Loucy (cell line): ENCODE data around the gene PPP1R12B.
"Not testable (repeated sequence)": the region's sequence is repeated elsewhere in the genome, so short reads cannot be mapped to it uniquely, and the experiment has no call there.

Experiments
- H2AFZ ChIP-seq: fragments of 200-600 bp; sonication (generic); 2 replicates; pipeline ENCODE4 v1.6.0; 2016; ENCODE audit warnings: antibody characterized with exemption, mild to moderate bottlenecking, low read length, moderate library complexity
- H3F3A ChIP-seq: fragments of 200-600 bp; 2 replicates; pipeline ENCODE4 v1.6.0; 2016; ENCODE audit warnings: antibody characterized with exemption, low read depth, mild to moderate bottlenecking
- H3K27me3 ChIP-seq: fragments of 200-600 bp; sonication (generic); 2 replicates; pipeline ENCODE4 v1.6.1; 2014; ENCODE audit warnings: low read length, mild to moderate bottlenecking; ENCODE audit not compliant: insufficient read depth, poor library complexity, severe bottlenecking
- H3K36me3 ChIP-seq: fragments of 200-600 bp; sonication (generic); 2 replicates; pipeline ENCODE4 v1.6.1; 2016; ENCODE audit warnings: low read length; ENCODE audit not compliant: insufficient read depth
- H3K4me1 ChIP-seq: fragments of 200-600 bp; sonication (generic); 2 replicates; pipeline ENCODE4 v1.5.1; 2014; ENCODE audit warnings: low read length, mild to moderate bottlenecking; ENCODE audit not compliant: insufficient read depth, poor library complexity, severe bottlenecking
- H3K4me2 ChIP-seq: fragments of 200-600 bp; sonication (generic); 2 replicates; pipeline ENCODE4 v1.6.0; 2014; ENCODE audit warnings: antibody characterized with exemption, low read length, low read depth, mild to moderate bottlenecking; ENCODE audit not compliant: poor library complexity, severe bottlenecking
- H3K4me3 ChIP-seq: fragments of 200-600 bp; sonication (generic); 2 replicates; pipeline ENCODE4 v1.5.1; 2014; ENCODE audit warnings: low read length, mild to moderate bottlenecking, mixed read lengths; ENCODE audit not compliant: poor library complexity, severe bottlenecking
- H3K79me2 ChIP-seq: fragments of 200-600 bp; sonication (generic); 2 replicates; pipeline ENCODE4 v1.6.1; 2014; ENCODE audit warnings: low read length; ENCODE audit not compliant: insufficient read depth
- H3K9ac ChIP-seq: fragments of 200-600 bp; sonication (generic); 2 replicates; pipeline ENCODE4 v1.6.0; 2014; ENCODE audit warnings: mild to moderate bottlenecking, low read depth, low read length, moderate library complexity; ENCODE audit not compliant: poor library complexity, severe bottlenecking
- H3K9me2 ChIP-seq: fragments of 200-600 bp; sonication (generic); replicated peaks from 2 replicates; pipeline ENCODE4 v1.6.1; 2016; ENCODE audit warnings: low read depth, low read length, mixed read lengths
- H3K9me3 ChIP-seq: fragments of 200-600 bp; sonication (generic); 2 replicates; pipeline ENCODE4 v1.6.1; 2014; ENCODE audit warnings: mild to moderate bottlenecking, antibody characterized with exemption, low read length, low read depth; ENCODE audit not compliant: insufficient read depth
- H4K20me1 ChIP-seq: fragments of 200-600 bp; sonication (generic); 2 replicates; pipeline ENCODE4 v1.6.0; 2014; ENCODE audit warnings: antibody characterized with exemption, low read length, mild to moderate bottlenecking; ENCODE audit not compliant: insufficient read depth, poor library complexity, severe bottlenecking
- EZH2phosphoT487 ChIP-seq: fragments of 200-600 bp; IDR thresholded peaks from 2 replicates; pipeline ENCODE4 v1.6.1; 2018; ENCODE audit warnings: antibody characterized with exemption, mild to moderate bottlenecking, moderate library complexity, borderline replicate concordance
- TF ChIP-seq, protein P1 (sequence below): fragments of 200-600 bp; sonication (generic); conservative IDR thresholded peaks from 2 replicates; pipeline ENCODE4 v1.5.1; 2014; ENCODE audit warnings: mild to moderate bottlenecking, antibody characterized with exemption, low read length

The PPP1R12B gene

DNA sequence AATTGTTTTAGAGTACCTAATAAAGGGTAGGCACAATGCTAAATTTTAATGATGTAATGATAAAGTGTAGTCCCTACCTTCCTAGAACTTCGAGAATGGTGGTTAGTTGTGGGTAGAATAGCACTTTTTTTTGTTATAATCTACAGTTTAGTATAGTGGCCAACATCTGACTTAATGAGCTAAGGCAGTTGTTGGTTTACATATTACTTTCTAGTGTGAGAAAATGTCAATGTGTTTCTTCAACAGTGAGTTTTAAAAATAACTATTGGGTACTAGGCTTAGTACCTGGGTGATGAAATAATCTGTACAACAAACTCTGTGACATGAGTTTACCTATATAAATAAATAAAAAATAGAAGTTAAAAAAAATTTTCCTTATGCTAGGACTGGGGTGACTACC is 120.6 kb downstream of the PPP1R12B start:
- not testable (repeated sequence) for H3K4me2 ChIP-seq, H3K4me1 ChIP-seq, H3K9ac ChIP-seq

DNA sequence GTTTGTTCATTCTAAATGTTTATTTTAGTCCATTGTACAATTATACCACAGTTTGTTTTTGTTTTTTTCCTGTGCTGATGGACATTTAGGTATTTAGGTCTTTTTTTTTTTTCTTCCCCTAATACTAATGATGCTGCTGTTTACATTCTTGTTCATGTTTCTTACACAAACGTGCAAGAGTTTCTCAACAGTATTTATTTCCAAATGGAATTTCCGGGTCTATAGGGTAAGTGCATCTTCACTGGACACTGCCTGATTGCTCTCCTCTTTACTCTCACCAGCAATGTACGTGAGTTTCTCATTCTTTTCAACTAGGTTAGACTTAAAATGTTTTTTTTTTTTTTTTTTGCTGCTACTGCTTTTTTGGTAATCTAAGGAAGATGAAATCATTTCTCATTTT is 122.7 kb downstream of the PPP1R12B start:
- Histone ChIP-seq H3K4me3 (no peak overlapping the region), H3K4me1 (no peaks in the 10 kb centered on the region)
- TF ChIP-seq, protein P1, sequence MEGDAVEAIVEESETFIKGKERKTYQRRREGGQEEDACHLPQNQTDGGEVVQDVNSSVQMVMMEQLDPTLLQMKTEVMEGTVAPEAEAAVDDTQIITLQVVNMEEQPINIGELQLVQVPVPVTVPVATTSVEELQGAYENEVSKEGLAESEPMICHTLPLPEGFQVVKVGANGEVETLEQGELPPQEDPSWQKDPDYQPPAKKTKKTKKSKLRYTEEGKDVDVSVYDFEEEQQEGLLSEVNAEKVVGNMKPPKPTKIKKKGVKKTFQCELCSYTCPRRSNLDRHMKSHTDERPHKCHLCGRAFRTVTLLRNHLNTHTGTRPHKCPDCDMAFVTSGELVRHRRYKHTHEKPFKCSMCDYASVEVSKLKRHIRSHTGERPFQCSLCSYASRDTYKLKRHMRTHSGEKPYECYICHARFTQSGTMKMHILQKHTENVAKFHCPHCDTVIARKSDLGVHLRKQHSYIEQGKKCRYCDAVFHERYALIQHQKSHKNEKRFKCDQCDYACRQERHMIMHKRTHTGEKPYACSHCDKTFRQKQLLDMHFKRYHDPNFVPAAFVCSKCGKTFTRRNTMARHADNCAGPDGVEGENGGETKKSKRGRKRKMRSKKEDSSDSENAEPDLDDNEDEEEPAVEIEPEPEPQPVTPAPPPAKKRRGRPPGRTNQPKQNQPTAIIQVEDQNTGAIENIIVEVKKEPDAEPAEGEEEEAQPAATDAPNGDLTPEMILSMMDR, result no peak
- TF ChIP-seq EZH2phosphoT487, result no peak

More for the DNA sequence above, 120.6 kb downstream of the PPP1R12B start:
- not testable (repeated sequence) for H3F3A ChIP-seq, H3K79me2 ChIP-seq, H3K27me3 ChIP-seq, H3K9me2 ChIP-seq, H3K36me3 ChIP-seq, H3K9me3 ChIP-seq, H4K20me1 ChIP-seq, H3K4me3 ChIP-seq, H2AFZ ChIP-seq

DNA sequence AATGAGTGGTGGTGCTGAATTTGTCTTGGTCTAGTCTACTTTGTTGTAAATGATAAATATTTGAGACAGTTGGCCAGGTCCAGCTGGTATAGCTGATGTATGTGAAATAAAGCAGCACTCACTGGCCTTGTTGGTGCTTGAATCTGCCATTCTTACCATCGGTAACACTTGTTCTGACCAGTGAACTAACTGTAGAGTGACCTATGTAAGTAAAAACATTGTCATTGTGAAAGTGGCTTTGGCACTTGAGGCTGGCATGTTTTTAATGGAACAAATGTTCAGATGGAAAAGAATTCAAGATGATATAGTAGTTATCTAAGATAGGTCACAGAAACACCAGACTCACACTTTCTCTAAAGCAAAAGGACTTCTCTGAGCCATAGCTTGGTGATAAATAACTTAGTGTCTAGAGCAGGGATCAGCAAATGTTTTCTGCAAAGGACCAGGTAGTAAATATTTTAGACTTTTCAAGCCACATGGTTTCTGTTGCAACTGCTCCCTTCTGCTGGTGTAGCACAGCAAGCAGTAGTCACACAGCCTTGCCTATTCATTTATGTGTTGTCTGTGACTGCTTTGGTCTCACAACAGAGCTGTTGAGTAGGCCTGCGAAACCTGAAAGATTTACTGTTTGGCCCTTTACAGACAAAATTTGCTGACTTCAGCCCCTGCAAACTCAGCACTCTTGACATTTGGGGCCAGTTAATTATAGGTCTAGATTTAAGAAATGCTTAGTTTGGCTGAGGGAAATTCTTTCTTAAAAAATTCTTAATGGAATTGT is 124.0 kb downstream of the PPP1R12B start:
- H3K9ac ChIP-seq, H3K4me1 ChIP-seq, H3K4me2 ChIP-seq, H4K20me1 ChIP-seq, H3K79me2 ChIP-seq, H3K9me3 ChIP-seq, H3K27me3 ChIP-seq, H3K36me3 ChIP-seq, H3F3A ChIP-seq, H3K4me3 ChIP-seq, H3K9me2 ChIP-seq, H2AFZ ChIP-seq: not testable (repeated sequence)

More for the DNA sequence above, 122.7 kb downstream of the PPP1R12B start:
- no peak overlapping the region for H3K9ac ChIP-seq
- H4K20me1 ChIP-seq, result no peaks in the 10 kb centered on the region
- H3K4me2 ChIP-seq, result no peak overlapping the region
- H3K36me3 ChIP-seq, result no peaks in the 10 kb centered on the region
- no peaks in the 10 kb centered on the region for H3K9me2 ChIP-seq
- no peaks in the 10 kb centered on the region for H3K9me3 ChIP-seq
- no peaks in the 10 kb centered on the region for H3K27me3 ChIP-seq
- H3K79me2 ChIP-seq, result no peaks in the 10 kb centered on the region
- no peak overlapping the region for H2AFZ ChIP-seq
- no peaks in the 10 kb centered on the region for H3F3A ChIP-seq

DNA sequence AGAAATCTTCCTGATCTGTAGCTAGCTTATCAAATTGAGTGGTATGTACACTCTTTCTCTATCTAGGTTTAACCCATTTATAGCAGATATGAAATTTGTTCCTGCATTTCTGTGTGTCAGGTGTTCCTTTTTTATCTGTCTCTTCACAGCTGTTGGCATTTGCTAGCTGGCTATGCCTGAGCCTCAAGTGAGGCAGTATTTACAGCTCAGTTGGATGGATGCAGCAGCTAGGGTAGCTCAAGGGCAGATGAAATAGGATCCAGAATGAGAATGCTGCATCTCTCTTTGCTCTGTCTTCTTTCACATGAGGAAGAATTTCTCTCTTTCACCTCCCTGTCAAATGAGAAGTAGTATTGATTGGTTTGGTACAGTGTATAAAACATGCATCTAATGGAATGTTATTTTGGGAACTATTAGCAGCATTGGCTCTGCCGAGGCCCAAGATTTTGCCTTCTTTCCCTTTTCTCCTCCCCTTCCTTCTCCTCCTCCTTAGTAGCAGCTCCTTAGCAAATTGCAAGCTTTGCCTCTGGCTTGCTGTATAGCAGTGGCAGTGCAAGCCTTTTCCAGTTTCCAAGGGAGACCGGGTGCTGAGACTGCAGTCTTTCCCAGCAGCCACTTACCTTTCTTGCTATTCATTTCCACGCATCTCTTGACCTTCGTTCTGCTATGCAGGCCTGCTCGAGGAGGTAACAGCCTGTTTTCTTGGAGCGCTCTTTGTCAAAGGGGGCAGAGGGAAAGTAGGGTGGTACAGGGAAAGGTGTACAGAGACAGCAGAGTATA is 125.0 kb downstream of the PPP1R12B start:
- H4K20me1 ChIP-seq, H2AFZ ChIP-seq: not testable (repeated sequence)

DNA sequence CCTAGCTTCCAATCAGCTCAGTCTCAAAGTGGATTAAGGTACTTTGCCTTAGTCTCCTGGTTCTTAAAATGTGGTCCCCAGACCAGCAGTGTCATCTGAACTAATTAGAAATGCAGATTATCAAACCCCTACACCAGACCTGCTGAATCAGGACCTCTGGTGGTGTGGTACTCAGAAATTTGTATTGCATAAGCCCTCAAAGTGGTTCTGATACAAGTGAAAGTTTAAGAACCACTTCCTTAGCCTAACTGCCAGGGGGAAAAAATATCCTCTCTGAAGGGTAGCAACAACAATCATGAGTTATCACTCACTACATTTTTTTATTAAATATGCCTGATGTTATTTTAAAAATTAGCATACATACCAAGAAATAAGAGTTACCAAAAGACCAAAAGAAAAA is 131.2 kb downstream of the PPP1R12B start:
- not testable (repeated sequence) for H3K36me3 ChIP-seq, H4K20me1 ChIP-seq, H3K79me2 ChIP-seq, H3K9me3 ChIP-seq, H2AFZ ChIP-seq, H3K4me3 ChIP-seq, H3K9ac ChIP-seq, H3K27me3 ChIP-seq, H3F3A ChIP-seq, H3K9me2 ChIP-seq
- Histone ChIP-seq H3K4me1 (peaks cover 27% of the 10 kb centered on the region), H3K4me2 (peak overlapping the region; percentile 35)

More for the DNA sequence above, 125.0 kb downstream of the PPP1R12B start:
- H3K9me3 ChIP-seq, H3K79me2 ChIP-seq, H3K9ac ChIP-seq, H3K27me3 ChIP-seq, H3K36me3 ChIP-seq, H3K4me3 ChIP-seq, H3K4me1 ChIP-seq, H3K9me2 ChIP-seq, H3K4me2 ChIP-seq, H3F3A ChIP-seq: not testable (repeated sequence)

DNA sequence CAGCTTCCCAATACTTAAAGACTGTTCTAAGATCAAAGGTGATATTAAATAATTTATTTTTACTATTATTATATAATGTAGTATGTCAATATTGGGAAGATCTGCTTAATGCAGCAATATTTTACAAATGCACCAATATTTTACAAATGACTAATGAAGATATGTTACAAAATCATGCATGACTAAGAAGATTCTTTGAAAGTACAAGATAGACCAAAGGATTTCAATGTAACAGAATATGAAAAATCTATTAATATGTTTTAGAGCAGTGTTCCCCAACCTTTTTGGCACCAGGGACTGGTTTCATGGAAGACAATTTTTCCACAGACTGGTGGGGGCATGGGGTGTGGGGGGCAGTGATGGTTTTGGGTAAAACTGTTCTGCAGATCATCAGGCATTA is 132.1 kb downstream of the PPP1R12B start:
- H3F3A ChIP-seq, H3K4me2 ChIP-seq, H3K79me2 ChIP-seq, H3K9me3 ChIP-seq, H3K27me3 ChIP-seq, H3K9ac ChIP-seq, H3K9me2 ChIP-seq, H3K36me3 ChIP-seq, H3K4me3 ChIP-seq, H4K20me1 ChIP-seq, H2AFZ ChIP-seq: not testable (repeated sequence)
- peaks cover 31% of the 10 kb centered on the region for H3K4me1 ChIP-seq
